Psoas muscle (tissue), 8 donors: ENCODE data around the gene RALY. TPM values are rescaled to one million over a fixed set of nuclear protein-coding genes. Genes with fewer than 3 reads are reported as not detected.

Experiments
- ATAC-seq, 4 donors: fragments of 200-7000 bp; cut with Tn5 transposase; one replicate each; pipeline ENCODE4 v1.9.1; 2020; ENCODE audit warnings: moderate library complexity in 3 of 4, mild to moderate bottlenecking in 2 of 4
- DNase-seq, 2 donors: peaks; one replicate each; pipeline ENCODE4 v3.0.0-alpha.2; 2020
- H3K27ac ChIP-seq: fragments of 200-600 bp; one replicate; pipeline ENCODE4 v1.8.0; 2022
- H3K27me3 ChIP-seq, 3 donors: fragments of 200-600 bp in 1 of 3; one replicate each; pipeline versions ENCODE4 v1.6.1 to v1.8.0; 2013 to 2022; ENCODE audit warnings: low read length in 2 of 3, mild to moderate bottlenecking in 2 of 3, moderate library complexity in 1 of 3; ENCODE audit not compliant: insufficient read depth in 3 of 3
- H3K36me3 ChIP-seq, 2 donors: fragments of 200-600 bp in 1 of 2; one replicate each; pipeline versions ENCODE4 v1.6.1 to v1.8.0; 2013 to 2022; ENCODE audit warnings: low read depth in 1 of 2, mild to moderate bottlenecking in 1 of 2, moderate library complexity in 1 of 2; ENCODE audit not compliant: insufficient read depth in 1 of 2
- H3K4me1 ChIP-seq: fragments of 200-600 bp; one replicate; pipeline ENCODE4 v1.8.0; 2022
- H3K4me3 ChIP-seq: fragments of 200-600 bp; one replicate; pipeline ENCODE4 v1.8.0; 2022; ENCODE audit warnings: mild to moderate bottlenecking
- H3K9me3 ChIP-seq: fragments of 200-600 bp; one replicate; pipeline ENCODE4 v1.8.0; 2022
- CTCF ChIP-seq: fragments of 200-600 bp; IDR thresholded peaks from one replicate; pipeline ENCODE4 v1.8.0; 2022; ENCODE audit warnings: antibody characterized with exemption
- WGBS, 3 donors: extraction: QIAGEN DNeasy Blood & Tissue Kit; methylation state at CpG; one replicate each; pipeline versions ENCODE4 v1.1.6 to v1.1.7; 2013; 5-methylcytosine and 5-hydroxymethylcytosine counted together
- intact Hi-C, 2 donors: fragments of 100-400 bp; cut with DNase I; formaldehyde crosslinking; loops; one replicate each; pipeline versions ENCODE4 v1.11.0 to v1.14.2; 2022
- polyA plus RNA-seq, 3 donors: library from polyadenylated mRNA; stranded (reverse); fragments of 200-250 nt; gene quantifications; one replicate each; pipeline ENCODE4 v1.2.3, GENCODE V29; 2013
- total RNA-seq, 4 donors: library from RNA; stranded (reverse); fragmentation: NEBNext Ultra II Directional in 2 of 4; extraction: Animal tissue kit (Norgen Biotek cat#: 25700) in 2 of 4; gene quantifications; one replicate each; pipeline versions ENCODE4 v1.2.1 to v1.2.4, GENCODE V29; 2021 to 2023
- donor health status: healthy with polysubstance abuse.
- donor health status: DM: no; HTN: no; CAD: no; lungs with moderate emphysema.
- donor health status: Bipolar disorder and iron deficiency.
- donor health status: healthy.
- donor health status: DM: yes; HTN: yes; CAD: no.
- donor health status: DM: no; HTN: no; CAD: no.
- donor health status: DM: no; HTN: no; CAD: no.
- donor health status: DM: yes; HTN: yes; CAD: no.

The RALY gene
- total and polyA plus RNA-seq, 7 donors: 92.3 to 325 (median 120) TPM

- Histone ChIP-seq H3K4me1 (peaks cover 49% of the 10 kb centered on the region), H3K4me3 (no peak overlapping the region), H3K27ac (no peak overlapping the region), H3K27me3 (no peaks in the 10 kb centered on the region), H3K36me3 (no peaks in the 10 kb centered on the region), H3K9me3 (no peaks in the 10 kb centered on the region)
- ATAC-seq: no peak
- intact Hi-C loops: no loop called here
- DNase-seq: no peak
- 80 to 84% (median 83%) methylated on average over 2 of the region's 2 CpGs for WGBS, 3 donors
- no peak for TF ChIP-seq CTCF
Observed at GRCh38 chr20:34004227-34004626, 10.5 kb downstream of the RALY start.

GRCh38 chr20:34004790-34005457 lies 11.2 kb downstream of the RALY start:
- no peak for DNase-seq
- Histone ChIP-seq H3K9me3 (no peaks in the 10 kb centered on the region), H3K36me3 (no peaks in the 10 kb centered on the region), H3K27me3 (no peaks in the 10 kb centered on the region), H3K4me1 (peaks cover 47% of the 10 kb centered on the region), H3K27ac (no peak overlapping the region), H3K4me3 (no peak overlapping the region)
- WGBS, 3 donors: 84 to 89% (median 86%) methylated on average over 11 of the region's 11 CpGs
- no peak for TF ChIP-seq CTCF
- ATAC-seq: no peak
- intact Hi-C loops: no loop called here

GRCh38 chr20:34006619-34007018 lies 12.9 kb downstream of the RALY start:
- DNase-seq (no peak), ATAC-seq (no peak)
- Histone ChIP-seq H3K36me3 (no peaks in the 10 kb centered on the region), H3K4me1 (peaks cover 45% of the 10 kb centered on the region), H3K4me3 (no peak overlapping the region), H3K9me3 (no peaks in the 10 kb centered on the region), H3K27me3 (no peaks in the 10 kb centered on the region), H3K27ac (no peak overlapping the region)
- TF ChIP-seq CTCF: no peak
- 82 to 95% (median 92%) methylated on average over 2 of the region's 2 CpGs for WGBS, 3 donors
- intact Hi-C loops: no loop called here

- intact Hi-C loops: no loop called here
Observed at GRCh38 chr20:34008477-34008876, 14.8 kb downstream of the RALY start.

More at GRCh38 chr20:34008477-34008876, 14.8 kb downstream of the RALY start:
- 88 to 100% (median 96%) methylated on average over 1 of the region's 1 CpG for WGBS, 3 donors
- DNase-seq: no peak
- Histone ChIP-seq H3K27ac (no peak overlapping the region), H3K4me1 (peaks cover 60% of the 10 kb centered on the region), H3K36me3 (no peaks in the 10 kb centered on the region), H3K9me3 (no peaks in the 10 kb centered on the region), H3K4me3 (no peak overlapping the region), H3K27me3 (no peaks in the 10 kb centered on the region)
- no peak for ATAC-seq
- TF ChIP-seq CTCF: no peak
